HEK293 (cell line): ENCODE results near the gene HOXD10.

ENCODE experiments used
- CTCF ChIA-PET: fragments of 350-600 bp; formaldehyde crosslinking; extraction: SDS; loops from one replicate; lab custom pipeline; 2021; ENCODE audit warnings: antibody characterized with exemption; lab: Yijun Ruan, JAX
- POLR2A ChIA-PET: fragments of 300-600 bp; formaldehyde crosslinking; extraction: SDS; loops from one replicate; lab custom pipeline; 2020; ENCODE audit warnings: antibody characterized with exemption, inconsistent platforms; lab: Yijun Ruan, JAX
- H3K27ac ChIP-seq: fragments of 200-500 bp; sonication (Bioruptor generic); 2 replicates; pipeline ENCODE4 v1.5.1; 2014; ENCODE audit warnings: low read depth, low read length, control low read depth, inconsistent platforms; ENCODE audit errors: extremely low read depth
- H3K36me3 ChIP-seq, 2 experiments: fragments of 200-500 bp in 1 of 2; sonication (Bioruptor generic) in 1 of 2; 1 replicate in 1 of 2; 2 replicates in 1 of 2; pipeline ENCODE4 v1.5.1; 2014 to 2017; ENCODE audit warnings: inconsistent platforms in 2 of 2, low read length in 2 of 2; ENCODE audit not compliant: control insufficient read depth in 2 of 2, insufficient read depth in 1 of 2
- H3K4me1 ChIP-seq: fragments of 200-500 bp; sonication (Bioruptor generic); 2 replicates; pipeline ENCODE4 v1.5.1; 2014; ENCODE audit warnings: mild to moderate bottlenecking, low read length, inconsistent platforms; ENCODE audit not compliant: control insufficient read depth, insufficient read depth
- H3K4me3 ChIP-seq: 2 replicates; pipeline ENCODE4 v1.5.1; 2011; ENCODE audit warnings: low read depth, mild to moderate bottlenecking, control low read depth, low read length, moderate library complexity
- H3K9me3 ChIP-seq: fragments of 200-500 bp; sonication (Bioruptor generic); 2 replicates; pipeline ENCODE4 v1.5.1; 2014; ENCODE audit warnings: low read depth, low read length, inconsistent platforms; ENCODE audit not compliant: control insufficient read depth, insufficient read depth
- GLI4 ChIP-seq: fragments of 450-650 bp; formaldehyde crosslinking; IDR thresholded peaks from 2 replicates; pipeline ENCODE4 v1.5.1; 2016; ENCODE audit warnings: missing biosample characterization, missing genetic modification characterization
- HOXC10 ChIP-seq: sonication (generic); formaldehyde crosslinking; IDR thresholded peaks from 2 replicates; pipeline ENCODE4 v1.8.1; 2023; ENCODE audit warnings: mild to moderate bottlenecking, missing genetic modification reagents
- IKZF3 ChIP-seq: fragments of 450-650 bp; IDR thresholded peaks from 2 replicates; pipeline ENCODE4 v1.5.0; 2018; ENCODE audit warnings: missing biosample characterization, mild to moderate bottlenecking, missing genetic modification characterization, moderate library complexity
- KLF7 ChIP-seq: fragments of 450-650 bp; formaldehyde crosslinking; IDR thresholded peaks from 2 replicates; pipeline ENCODE4 v1.5.1; 2016; ENCODE audit warnings: missing biosample characterization, missing genetic modification characterization, borderline replicate concordance
- OVOL3 ChIP-seq: fragments of 450-650 bp; formaldehyde crosslinking; IDR thresholded peaks from 2 replicates; pipeline ENCODE4 v1.5.1; 2016; ENCODE audit warnings: missing biosample characterization, missing genetic modification characterization
- ZNF133 ChIP-seq: fragments of 450-650 bp; formaldehyde crosslinking; IDR thresholded peaks from 2 replicates; pipeline ENCODE4 v1.5.1; 2016; ENCODE audit warnings: missing biosample characterization, missing genetic modification characterization
- ZNF155 ChIP-seq: fragments of 450-650 bp; formaldehyde crosslinking; IDR thresholded peaks from 2 replicates; pipeline ENCODE4 v1.5.1; 2016; ENCODE audit warnings: missing biosample characterization, missing genetic modification characterization
- ZNF19 ChIP-seq: fragments of 450-650 bp; formaldehyde crosslinking; IDR thresholded peaks from 2 replicates; pipeline ENCODE4; 2016; ENCODE audit warnings: missing biosample characterization, missing genetic modification characterization, low read depth
- ZNF202 ChIP-seq: fragments of 450-650 bp; formaldehyde crosslinking; IDR thresholded peaks from 2 replicates; pipeline ENCODE4 v1.5.1; 2016; ENCODE audit warnings: missing biosample characterization, missing genetic modification characterization, borderline replicate concordance
- ZNF24 ChIP-seq: fragments of 450-650 bp; formaldehyde crosslinking; IDR thresholded peaks from 2 replicates; pipeline ENCODE4 v1.5.1; 2016; ENCODE audit warnings: missing biosample characterization, missing genetic modification characterization
- ZNF274 ChIP-seq, 2 experiments: fragments of 200-500 bp in 1 of 2; fragments of 450-650 bp in 1 of 2; sonication (Bioruptor generic) in 1 of 2; formaldehyde crosslinking in 1 of 2; IDR thresholded peaks; 2 replicates each; pipeline versions ENCODE4 v1.5.1 to v1.6.1; 2014 to 2016; ENCODE audit warnings: borderline replicate concordance in 1 of 2, inconsistent platforms in 1 of 2, low read length in 1 of 2, missing biosample characterization in 1 of 2, missing genetic modification characterization in 1 of 2
- ZNF391 ChIP-seq: fragments of 450-650 bp; formaldehyde crosslinking; IDR thresholded peaks from 2 replicates; pipeline ENCODE4 v1.5.1; 2016; ENCODE audit warnings: low read depth, missing biosample characterization, missing genetic modification characterization, borderline replicate concordance
- ZNF521 ChIP-seq: fragments of 450-650 bp; formaldehyde crosslinking; IDR thresholded peaks from 2 replicates; pipeline ENCODE4 v1.5.1; 2017; ENCODE audit warnings: missing biosample characterization, mild to moderate bottlenecking, missing genetic modification characterization
- ZNF530 ChIP-seq: fragments of 450-650 bp; formaldehyde crosslinking; IDR thresholded peaks from 2 replicates; pipeline ENCODE4 v1.5.1; 2016; ENCODE audit warnings: low read depth, missing biosample characterization, missing genetic modification characterization
- ZNF600 ChIP-seq: fragments of 450-650 bp; formaldehyde crosslinking; IDR thresholded peaks from 2 replicates; pipeline ENCODE4 v1.5.1; 2016; ENCODE audit warnings: missing biosample characterization, missing genetic modification characterization
- ZNF610 ChIP-seq: fragments of 450-650 bp; formaldehyde crosslinking; IDR thresholded peaks from 2 replicates; pipeline ENCODE4 v1.5.1; 2016; ENCODE audit warnings: missing biosample characterization, missing genetic modification characterization, borderline replicate concordance
- ZNF629 ChIP-seq: fragments of 450-650 bp; formaldehyde crosslinking; IDR thresholded peaks from 2 replicates; pipeline ENCODE4 v1.5.1; 2017; ENCODE audit warnings: missing biosample characterization, missing genetic modification characterization
- ZNF658 ChIP-seq: fragments of 450-650 bp; formaldehyde crosslinking; IDR thresholded peaks from 2 replicates; pipeline ENCODE4; 2016; ENCODE audit warnings: missing biosample characterization, missing genetic modification characterization
- ZNF707 ChIP-seq: fragments of 450-650 bp; formaldehyde crosslinking; IDR thresholded peaks from 2 replicates; pipeline ENCODE4 v1.5.1; 2016; ENCODE audit warnings: missing biosample characterization, missing genetic modification characterization
- TF ChIP-seq, protein P1 (sequence below): fragments of 450-650 bp; formaldehyde crosslinking; IDR thresholded peaks from 2 replicates; pipeline ENCODE4 v1.5.1; 2016; ENCODE audit warnings: missing biosample characterization, missing genetic modification characterization
- TF ChIP-seq, protein P2 (sequence below): fragments of 450-650 bp; formaldehyde crosslinking; IDR thresholded peaks from 2 replicates; pipeline ENCODE4 v1.5.1; 2017; ENCODE audit warnings: missing biosample characterization, missing genetic modification characterization
- TF ChIP-seq, protein P3 (sequence below): fragments of 450-650 bp; formaldehyde crosslinking; IDR thresholded peaks from 2 replicates; pipeline ENCODE4 v1.5.1; 2016; ENCODE audit warnings: missing biosample characterization, missing genetic modification characterization
- TF ChIP-seq, protein P4 (sequence below): fragments of 450-650 bp; formaldehyde crosslinking; IDR thresholded peaks from 2 replicates; pipeline ENCODE4 v1.5.1; 2017; ENCODE audit warnings: missing biosample characterization, missing genetic modification characterization
- TF ChIP-seq, protein P5 (sequence below): fragments of 450-650 bp; IDR thresholded peaks from 2 replicates; pipeline ENCODE4 v1.5.1; 2018; ENCODE audit warnings: missing biosample characterization, missing genetic modification characterization

Gene HOXD10

DNA sequence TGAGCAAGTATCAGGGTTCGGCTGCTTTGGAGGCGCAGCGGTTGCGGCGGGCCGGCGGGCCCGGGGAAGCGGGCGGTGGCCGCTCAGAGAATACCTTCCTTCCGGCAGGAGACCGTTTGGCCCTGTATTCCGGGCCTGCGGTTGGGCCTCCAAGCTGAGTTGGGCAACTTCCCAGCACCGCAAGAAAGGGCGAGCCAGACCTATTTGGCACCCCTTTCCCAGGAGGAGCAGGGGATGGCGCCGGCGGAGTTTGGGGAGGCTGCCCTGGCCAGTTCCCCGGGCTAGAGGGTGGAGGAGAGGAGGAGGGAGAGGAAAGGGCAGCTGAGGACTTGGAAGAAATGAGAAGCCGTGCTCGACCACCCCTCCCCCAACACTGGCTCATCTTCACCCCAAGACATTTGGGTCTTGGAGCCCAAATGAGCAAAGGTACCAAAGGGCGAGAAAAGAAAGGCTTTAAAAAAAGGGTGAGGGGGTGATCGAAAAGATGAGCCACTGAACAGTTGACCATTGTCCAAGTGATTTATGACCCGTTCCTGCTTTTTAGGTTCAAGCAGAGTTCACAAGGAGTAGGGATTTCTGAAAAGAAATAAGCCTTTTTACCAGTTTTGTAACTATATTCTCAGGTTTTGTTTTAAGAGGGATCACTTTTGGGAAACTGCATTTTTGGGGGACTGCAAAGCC, 48.9 kb downstream of the HOXD10 start:
- ChIA-PET CTCF (interaction anchor here (0.8 kb wide), 1 partner anchor 289 kb away, joined by 4 read pairs; no protein-coding TSS in a partner anchor), POLR2A (no interaction called here)
- TF ChIP-seq, protein P1, sequence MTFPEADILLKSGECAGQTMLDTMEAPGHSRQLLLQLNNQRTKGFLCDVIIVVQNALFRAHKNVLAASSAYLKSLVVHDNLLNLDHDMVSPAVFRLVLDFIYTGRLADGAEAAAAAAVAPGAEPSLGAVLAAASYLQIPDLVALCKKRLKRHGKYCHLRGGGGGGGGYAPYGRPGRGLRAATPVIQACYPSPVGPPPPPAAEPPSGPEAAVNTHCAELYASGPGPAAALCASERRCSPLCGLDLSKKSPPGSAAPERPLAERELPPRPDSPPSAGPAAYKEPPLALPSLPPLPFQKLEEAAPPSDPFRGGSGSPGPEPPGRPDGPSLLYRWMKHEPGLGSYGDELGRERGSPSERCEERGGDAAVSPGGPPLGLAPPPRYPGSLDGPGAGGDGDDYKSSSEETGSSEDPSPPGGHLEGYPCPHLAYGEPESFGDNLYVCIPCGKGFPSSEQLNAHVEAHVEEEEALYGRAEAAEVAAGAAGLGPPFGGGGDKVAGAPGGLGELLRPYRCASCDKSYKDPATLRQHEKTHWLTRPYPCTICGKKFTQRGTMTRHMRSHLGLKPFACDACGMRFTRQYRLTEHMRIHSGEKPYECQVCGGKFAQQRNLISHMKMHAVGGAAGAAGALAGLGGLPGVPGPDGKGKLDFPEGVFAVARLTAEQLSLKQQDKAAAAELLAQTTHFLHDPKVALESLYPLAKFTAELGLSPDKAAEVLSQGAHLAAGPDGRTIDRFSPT (tag by site-specific recombination), result no peak
- TF ChIP-seq, protein P2, sequence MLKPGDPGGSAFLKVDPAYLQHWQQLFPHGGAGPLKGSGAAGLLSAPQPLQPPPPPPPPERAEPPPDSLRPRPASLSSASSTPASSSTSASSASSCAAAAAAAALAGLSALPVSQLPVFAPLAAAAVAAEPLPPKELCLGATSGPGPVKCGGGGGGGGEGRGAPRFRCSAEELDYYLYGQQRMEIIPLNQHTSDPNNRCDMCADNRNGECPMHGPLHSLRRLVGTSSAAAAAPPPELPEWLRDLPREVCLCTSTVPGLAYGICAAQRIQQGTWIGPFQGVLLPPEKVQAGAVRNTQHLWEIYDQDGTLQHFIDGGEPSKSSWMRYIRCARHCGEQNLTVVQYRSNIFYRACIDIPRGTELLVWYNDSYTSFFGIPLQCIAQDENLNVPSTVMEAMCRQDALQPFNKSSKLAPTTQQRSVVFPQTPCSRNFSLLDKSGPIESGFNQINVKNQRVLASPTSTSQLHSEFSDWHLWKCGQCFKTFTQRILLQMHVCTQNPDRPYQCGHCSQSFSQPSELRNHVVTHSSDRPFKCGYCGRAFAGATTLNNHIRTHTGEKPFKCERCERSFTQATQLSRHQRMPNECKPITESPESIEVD, result no peak
- TF ChIP-seq ZNF155 (tag by site-specific recombination), result no peak
- TF ChIP-seq HOXC10 (CRISPR knock-in tag), result no peak
- no peak for TF ChIP-seq ZNF610
- TF ChIP-seq ZNF133, result no peak
- TF ChIP-seq ZNF24 (tag by site-specific recombination), result no peak
- TF ChIP-seq, protein P3, sequence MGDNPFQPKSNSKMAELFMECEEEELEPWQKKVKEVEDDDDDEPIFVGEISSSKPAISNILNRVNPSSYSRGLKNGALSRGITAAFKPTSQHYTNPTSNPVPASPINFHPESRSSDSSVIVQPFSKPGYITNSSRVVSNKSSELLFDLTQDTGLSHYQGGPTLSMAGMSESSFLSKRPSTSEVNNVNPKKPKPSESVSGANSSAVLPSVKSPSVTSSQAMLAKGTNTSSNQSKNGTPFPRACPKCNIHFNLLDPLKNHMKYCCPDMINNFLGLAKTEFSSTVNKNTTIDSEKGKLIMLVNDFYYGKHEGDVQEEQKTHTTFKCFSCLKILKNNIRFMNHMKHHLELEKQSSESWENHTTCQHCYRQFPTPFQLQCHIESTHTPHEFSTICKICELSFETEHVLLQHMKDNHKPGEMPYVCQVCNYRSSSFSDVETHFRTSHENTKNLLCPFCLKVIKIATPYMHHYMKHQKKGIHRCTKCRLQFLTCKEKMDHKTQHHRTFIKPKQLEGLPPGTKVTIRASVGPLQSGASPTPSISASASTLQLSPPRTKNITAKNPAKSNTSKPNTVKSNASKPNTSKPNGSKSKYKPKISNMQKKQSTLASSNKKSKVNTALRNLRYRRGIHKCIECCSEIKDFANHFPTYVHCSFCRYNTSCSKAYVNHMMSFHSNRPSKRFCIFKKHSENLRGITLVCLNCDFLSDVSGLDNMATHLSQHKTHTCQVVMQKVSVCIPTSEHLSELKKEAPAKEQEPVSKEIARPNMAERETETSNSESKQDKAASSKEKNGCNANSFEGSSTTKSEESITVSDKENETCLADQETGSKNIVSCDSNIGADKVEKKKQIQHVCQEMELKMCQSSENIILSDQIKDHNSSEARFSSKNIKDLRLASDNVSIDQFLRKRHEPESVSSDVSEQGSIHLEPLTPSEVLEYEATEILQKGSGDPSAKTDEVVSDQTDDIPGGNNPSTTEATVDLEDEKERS (tag by site-specific recombination), result no peak
- TF ChIP-seq ZNF202 (tag by site-specific recombination), result no peak
- no peak for TF ChIP-seq ZNF658 (tag by site-specific recombination)
- no peak for TF ChIP-seq IKZF3 (tag by site-specific recombination)
- TF ChIP-seq ZNF629, result no peak
- no peak for TF ChIP-seq ZNF600
- TF ChIP-seq KLF7 (tag by site-specific recombination), result no peak
- TF ChIP-seq ZNF707 (tag by site-specific recombination), result no peak
- TF ChIP-seq ZNF391, result no peak
- TF ChIP-seq ZNF521 (tag by site-specific recombination), result no peak
- Histone ChIP-seq H3K9me3 (no peaks in the 10 kb centered on the region), H3K27ac (no peak overlapping the region), H3K4me1 (no peaks in the 10 kb centered on the region), H3K36me3 (peaks cover 0 to 13% of the 10 kb centered on the region in 2 experiments), H3K4me3 (no peak overlapping the region)

DNA sequence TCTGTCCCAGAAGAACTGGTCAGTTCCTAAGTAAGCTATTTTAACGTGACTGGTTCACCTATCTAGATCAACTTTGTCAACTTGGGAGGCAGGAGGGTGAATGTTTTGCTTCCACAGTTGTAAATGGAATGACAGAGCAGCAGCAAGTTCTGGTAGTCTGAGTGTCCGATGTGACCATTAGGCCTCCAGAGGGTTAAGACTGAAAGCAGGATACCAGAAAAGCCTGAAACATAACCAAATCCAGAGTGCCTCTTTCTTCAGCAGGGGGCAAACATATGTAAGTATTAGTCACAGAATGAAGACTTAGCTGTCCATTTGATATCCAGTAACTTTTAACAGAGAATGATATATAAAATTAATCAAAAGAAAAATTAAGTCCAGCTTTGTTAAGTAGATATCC, 49.7 kb downstream of the HOXD10 start:
- no peaks in the 10 kb centered on the region for H3K4me1 ChIP-seq
- H3K4me3 ChIP-seq, result no peak overlapping the region
- ChIA-PET POLR2A (no interaction called here), CTCF (interaction anchor here (0.8 kb wide), 1 partner anchor 289 kb away, joined by 4 read pairs; no protein-coding TSS in a partner anchor)
- no peaks in the 10 kb centered on the region for H3K9me3 ChIP-seq
- H3K36me3 ChIP-seq, result peaks cover 0 to 13% of the 10 kb centered on the region in 2 experiments
- no peak overlapping the region for H3K27ac ChIP-seq
- TF ChIP-seq, protein P4, sequence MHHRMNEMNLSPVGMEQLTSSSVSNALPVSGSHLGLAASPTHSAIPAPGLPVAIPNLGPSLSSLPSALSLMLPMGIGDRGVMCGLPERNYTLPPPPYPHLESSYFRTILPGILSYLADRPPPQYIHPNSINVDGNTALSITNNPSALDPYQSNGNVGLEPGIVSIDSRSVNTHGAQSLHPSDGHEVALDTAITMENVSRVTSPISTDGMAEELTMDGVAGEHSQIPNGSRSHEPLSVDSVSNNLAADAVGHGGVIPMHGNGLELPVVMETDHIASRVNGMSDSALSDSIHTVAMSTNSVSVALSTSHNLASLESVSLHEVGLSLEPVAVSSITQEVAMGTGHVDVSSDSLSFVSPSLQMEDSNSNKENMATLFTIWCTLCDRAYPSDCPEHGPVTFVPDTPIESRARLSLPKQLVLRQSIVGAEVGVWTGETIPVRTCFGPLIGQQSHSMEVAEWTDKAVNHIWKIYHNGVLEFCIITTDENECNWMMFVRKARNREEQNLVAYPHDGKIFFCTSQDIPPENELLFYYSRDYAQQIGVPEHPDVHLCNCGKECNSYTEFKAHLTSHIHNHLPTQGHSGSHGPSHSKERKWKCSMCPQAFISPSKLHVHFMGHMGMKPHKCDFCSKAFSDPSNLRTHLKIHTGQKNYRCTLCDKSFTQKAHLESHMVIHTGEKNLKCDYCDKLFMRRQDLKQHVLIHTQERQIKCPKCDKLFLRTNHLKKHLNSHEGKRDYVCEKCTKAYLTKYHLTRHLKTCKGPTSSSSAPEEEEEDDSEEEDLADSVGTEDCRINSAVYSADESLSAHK (tag by site-specific recombination), result no peak
- TF ChIP-seq, protein P5, sequence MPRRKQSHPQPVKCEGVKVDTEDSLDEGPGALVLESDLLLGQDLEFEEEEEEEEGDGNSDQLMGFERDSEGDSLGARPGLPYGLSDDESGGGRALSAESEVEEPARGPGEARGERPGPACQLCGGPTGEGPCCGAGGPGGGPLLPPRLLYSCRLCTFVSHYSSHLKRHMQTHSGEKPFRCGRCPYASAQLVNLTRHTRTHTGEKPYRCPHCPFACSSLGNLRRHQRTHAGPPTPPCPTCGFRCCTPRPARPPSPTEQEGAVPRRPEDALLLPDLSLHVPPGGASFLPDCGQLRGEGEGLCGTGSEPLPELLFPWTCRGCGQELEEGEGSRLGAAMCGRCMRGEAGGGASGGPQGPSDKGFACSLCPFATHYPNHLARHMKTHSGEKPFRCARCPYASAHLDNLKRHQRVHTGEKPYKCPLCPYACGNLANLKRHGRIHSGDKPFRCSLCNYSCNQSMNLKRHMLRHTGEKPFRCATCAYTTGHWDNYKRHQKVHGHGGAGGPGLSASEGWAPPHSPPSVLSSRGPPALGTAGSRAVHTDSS (tag by site-specific recombination), result no peak
- TF ChIP-seq GLI4 (tag by site-specific recombination), result no peak
- TF ChIP-seq ZNF530, result no peak
- TF ChIP-seq OVOL3 (tag by site-specific recombination), result no peak
- no peak for TF ChIP-seq ZNF274 (IDR thresholded peaks at IDR 0.05; ENCODE audit: low read length)
- no peak for TF ChIP-seq ZNF274 (tag by site-specific recombination; IDR thresholded peaks at IDR 0.05; ENCODE audit: borderline replicate concordance)
- no peak for TF ChIP-seq ZNF19 (tag by site-specific recombination)
